22Rv1 (cell line): ENCODE measurements around the gene EXOSC6.
"Not testable (repeated sequence)": the region's sequence is repeated elsewhere in the genome, so short reads cannot be mapped to it uniquely, and the experiment has no call there.

Experiments used
- CTCF ChIP-seq: fragments of 450-650 bp; IDR thresholded peaks from 2 replicates; pipeline ENCODE4 v1.5.1; 2017; ENCODE audit warnings: mild to moderate bottlenecking
- ZFX ChIP-seq: fragments of 450-650 bp; IDR thresholded peaks from 2 replicates; pipeline ENCODE4 v1.6.1; 2017; ENCODE audit warnings: antibody characterized with exemption, borderline replicate concordance

GRCh38 chr16:70204010-70204409 is 47.7 kb downstream of the EXOSC6 start:
- not testable (repeated sequence) for TF ChIP-seq CTCF, ZFX
